Dermis microvascular lymphatic vessel endothelial cell (primary cell): ENCODE results near the gene RPN1. TPM values are rescaled to one million over a fixed set of nuclear protein-coding genes. Genes with fewer than 3 reads are reported as not detected.
"Not testable (repeated sequence)": the region's sequence is repeated elsewhere in the genome, so short reads cannot be mapped to it uniquely, and the experiment has no call there.

Experiments
- DNase-seq, 2 donors: peaks; one replicate each; pipeline versions ENCODE4 v3.0.0 to v3.0.0-alpha.2; 2010; ENCODE audit warnings: low read depth in 2 of 2
- total RNA-seq: library from RNA; depleted of rRNA; stranded (reverse); fragments of >200 nt; gene quantifications from 2 replicates; pipeline ENCODE4 v1.2.1, GENCODE V29; 2014

The RPN1 gene
- total RNA-seq, 1 donor from 2014 or later, result 378 TPM

DNA sequence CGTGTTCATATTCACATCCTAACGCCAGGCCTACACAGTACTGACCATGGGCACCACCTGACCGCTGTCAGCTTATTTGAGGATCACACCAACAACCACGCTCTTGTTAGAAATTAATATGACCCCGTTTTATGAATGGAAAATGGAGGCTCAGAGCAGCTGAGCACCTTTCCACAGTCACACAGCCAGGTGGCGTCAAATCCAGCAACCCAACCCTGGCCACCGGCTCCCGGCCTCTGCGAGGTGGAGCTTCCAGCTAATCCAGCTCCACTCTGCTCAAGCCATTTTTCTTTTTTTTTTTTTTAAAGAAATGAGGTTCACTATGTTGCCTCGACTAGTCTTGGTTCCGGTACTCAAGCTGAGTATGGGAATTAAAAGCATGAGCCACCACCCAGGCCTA is 41.3 kb downstream of the RPN1 start:
- no peak for DNase-seq

DNA sequence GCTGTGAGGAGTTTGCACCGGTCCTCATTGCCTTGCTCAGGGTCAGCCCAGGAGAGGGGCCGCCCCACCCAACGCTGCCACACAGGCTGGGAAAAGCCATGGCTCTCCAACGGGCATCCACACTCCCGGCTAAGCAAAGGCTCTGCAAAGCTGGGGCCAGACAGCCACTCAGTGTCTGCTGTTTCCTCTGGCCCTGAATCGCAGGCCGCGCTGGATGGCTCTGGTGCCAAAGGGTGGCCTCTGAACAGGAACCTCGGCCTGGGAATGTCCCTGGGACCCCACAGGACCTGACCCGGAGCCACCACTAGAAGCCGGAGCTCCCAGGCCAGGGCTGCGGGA is 42.9 kb downstream of the RPN1 start:
- DNase-seq, result peak in 1 of 2 donors; percentile 6

DNA sequence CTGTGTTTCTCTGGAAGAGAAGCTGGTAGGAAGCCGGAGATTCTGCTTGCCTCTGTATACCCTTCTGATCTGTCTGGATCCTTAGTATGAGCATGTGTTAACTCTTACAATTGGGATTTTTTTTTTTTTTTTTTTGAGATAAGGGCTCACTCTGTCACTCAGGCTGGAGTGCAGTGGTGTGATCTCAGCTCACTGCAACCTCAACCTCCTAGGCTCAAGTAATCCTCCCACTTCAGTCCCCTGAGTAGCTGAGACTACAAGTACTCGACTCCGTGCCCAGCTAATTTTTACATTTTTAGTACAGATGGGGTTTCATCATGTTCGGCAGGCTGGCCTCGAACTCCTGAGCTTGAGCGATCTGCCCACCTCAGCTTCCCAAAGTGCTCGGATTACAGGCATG is 44.5 kb downstream of the RPN1 start:
- no peak for DNase-seq

DNA sequence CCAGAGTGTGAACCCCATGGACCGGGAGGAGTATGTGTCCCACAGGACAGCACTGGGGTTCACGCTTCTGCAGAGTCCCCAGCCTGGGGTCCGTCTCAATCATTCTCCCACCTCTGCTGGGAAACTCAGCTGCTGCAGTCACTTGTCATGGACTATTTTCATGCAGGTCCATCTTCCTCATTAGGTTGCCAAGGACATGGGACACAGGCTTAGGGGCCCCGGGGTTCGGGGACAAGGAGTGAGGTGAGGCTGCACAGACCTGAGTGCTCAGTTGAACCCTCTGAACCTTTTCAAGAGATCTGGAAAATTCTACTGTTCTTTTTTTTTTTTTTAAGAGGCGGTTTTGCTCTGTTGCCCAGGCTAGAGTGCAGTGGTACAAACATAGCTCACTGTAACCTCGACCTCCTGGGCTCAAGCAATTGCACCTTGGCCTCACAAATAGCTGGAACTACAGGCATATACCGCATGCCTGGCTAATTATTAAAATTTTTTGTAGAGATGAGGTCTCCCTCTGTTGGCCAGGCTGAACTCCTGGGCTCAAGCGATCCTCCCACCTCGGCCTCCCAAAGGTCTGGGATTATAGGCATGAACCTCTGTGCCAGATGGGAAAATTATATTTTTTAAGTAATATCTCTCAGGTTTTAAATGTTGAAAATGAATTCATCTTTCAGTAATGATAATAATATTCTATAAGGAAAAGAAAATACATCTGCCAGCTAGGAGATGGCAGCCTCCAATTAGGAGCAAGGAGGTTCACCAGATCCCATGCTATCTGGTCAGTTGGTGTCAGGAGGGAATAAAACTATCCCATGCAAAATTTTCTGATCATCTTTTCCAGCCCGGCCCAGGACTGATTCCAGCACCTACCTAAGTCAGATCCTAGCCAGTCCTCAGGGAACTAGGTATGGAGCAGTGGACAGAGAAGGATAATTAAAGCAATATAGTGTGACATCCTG is 45.2 kb downstream of the RPN1 start:
- no peak for DNase-seq

DNA sequence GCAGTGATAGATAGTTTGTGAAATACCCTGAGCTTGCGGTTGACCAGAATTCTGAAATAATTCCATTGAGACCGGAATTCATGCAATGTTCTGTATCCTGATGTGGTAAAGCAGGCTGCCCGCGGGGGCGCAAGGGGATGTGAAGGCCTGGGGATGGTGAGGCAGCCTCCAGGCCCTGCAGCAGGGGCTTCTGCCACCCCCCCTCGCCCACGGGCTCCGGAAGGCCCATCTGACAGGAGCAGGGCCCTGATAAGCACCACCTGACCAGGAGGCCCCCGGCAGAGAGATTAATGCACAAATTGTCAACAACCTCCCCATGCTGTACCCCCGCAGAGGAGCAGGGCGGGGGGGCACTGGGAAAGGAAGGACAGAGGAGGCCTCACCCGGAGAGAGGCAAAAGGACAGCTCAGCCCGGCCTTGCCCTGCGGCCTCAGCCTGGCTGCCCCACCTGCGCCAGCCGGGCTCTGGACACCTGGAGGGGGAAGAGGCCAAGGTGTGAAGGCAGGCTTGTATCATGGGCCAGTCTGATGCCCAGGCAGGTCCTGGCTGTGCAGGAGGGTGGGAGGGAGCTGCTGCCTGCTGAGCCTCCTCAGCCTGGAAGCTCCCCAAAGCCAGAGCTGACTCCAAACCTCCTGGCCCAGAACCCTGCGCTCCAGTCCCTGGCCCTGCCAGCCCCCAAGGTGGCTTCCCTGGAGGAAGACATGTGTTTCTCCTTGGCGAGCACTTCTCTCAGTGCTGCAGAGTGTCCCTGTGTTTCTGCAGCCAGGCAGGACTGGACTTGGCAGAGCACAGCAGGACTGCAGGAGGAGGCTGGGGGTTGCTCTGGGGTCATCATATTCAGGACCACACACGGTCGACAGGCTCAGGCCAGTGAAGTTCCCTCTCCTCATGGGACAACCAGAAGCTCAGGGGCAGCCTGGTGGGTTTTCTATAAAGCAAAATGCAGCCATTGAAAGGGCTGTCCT is 46.5 kb downstream of the RPN1 start:
- no peak for DNase-seq

DNA sequence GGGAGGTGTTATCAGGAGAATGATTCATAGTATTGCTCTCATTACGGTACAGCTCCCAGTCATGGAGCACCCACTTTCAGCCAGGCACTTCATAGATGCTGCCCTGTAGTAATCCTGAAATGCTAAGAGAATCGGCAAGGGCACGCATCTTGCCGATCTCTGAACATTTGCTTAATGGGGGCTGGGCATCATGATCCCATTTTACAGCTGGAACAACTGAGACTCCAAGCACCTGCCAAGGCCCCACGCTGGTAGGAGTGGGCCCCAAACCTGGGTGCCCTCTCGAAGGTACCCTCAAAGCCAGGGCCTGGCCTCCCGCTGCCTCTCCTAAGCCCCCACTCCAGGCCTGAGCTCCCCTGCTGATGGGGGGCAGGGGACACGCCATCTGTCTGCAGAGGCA is 47.3 kb downstream of the RPN1 start:
- no peak for DNase-seq

DNA sequence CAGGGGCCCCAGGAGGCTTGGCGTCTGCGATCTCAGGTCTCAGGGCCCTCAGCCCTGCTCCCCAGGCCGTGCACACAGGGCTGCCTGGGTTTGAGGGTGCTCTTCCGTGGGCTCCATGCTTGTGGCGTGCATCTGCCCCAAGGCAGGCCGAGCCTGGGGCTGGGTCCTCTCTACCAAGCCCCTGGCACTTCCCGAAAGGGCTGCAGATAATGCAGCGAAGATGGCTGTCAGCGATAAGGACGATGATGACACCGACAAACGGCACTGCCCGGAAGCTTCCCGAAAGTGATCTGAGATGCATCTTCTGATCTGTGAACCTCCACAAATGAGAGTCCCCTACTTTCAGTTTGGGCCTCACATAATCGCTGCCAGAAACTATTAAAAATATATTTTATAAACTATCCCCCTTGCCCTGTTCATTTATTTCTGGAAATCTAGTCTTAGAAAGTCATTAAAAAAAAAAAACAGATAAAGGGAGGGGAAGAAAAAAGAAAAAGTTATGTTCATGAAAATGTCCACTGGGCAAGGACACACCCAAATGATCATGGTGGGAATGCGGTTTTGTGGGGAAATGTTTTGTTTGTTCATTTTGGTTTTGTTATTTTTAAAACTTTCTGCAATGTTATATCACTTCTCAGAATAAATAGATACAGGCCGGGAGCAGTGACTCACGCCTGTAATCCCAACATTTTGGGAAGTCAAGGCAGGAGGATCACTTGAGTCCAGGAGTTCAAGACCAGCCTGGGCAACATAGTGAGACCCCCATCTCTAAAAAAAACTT is 51.5 kb downstream of the RPN1 start:
- no peak for DNase-seq

DNA sequence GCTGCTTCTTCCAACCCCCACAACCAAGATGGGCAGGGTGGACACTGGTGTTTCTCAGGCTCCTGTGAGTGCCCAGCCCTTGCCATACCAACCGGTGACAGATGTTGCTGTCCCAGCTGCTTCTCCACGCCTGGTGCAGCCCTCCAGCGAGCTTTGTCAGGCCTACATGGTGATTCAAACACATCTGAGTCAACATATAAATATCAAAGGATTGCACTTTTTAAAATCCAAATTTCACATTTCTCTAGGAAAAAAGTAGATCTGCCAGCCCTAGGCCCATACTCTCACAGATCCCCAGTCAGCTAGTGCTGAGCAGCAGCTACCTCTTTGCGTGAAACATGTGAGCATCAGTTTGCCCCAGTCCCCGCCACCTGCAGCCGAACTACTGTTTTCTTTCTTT is 52.7 kb downstream of the RPN1 start:
- no peak for DNase-seq

DNA sequence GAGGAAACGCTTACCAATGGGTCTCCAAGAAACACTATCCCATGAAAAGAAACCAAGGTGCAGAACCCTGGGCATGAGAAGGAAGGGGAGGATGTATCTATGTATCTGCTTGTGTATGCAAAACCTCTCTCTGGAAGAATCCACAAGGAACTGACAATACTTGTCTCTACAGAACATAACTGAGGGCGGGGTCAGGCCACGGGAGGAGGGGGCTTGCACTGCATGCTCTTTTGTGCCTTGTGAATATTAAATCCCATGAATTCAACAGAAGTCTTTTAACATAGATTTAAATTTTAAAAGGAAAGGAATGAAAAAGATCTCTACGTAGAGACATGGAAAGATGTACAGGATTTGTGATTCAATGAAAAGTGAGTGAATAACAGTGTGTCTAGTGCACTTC is 57.8 kb downstream of the RPN1 start:
- no peak for DNase-seq

DNA sequence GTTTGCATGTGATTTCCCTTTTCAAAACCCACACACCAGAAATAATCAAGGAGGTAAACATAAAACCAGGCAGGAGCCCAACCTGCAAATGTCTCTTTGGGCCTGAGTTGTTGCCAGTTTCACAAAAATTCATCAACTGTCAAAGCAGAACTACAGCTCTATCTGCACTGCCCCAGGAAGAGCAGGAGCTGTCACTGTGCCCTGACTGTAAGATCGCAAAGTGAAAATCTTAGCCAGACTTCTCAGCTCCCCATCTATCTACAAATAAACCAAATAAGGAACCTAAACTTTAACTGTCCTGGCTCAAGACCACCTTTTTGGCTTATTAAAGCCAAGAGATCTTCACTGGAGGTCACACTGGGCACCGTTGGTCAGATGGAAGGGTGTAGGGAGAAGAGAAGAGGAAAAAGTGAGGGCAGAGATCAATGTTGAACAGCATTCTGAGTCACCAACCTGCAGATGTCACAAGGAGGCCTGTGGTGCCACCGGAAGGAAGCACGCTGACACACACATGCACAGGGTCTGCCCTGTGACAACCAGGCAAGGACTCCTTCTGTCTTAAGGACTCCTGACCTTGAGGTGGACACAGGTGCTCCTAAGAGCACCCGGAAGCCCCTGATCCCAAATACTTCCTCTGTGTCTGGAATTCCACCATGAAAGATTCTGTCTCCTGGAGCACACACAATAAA is 58.7 kb downstream of the RPN1 start:
- DNase-seq, result peak in 1 of 2 donors; percentile 19

DNA sequence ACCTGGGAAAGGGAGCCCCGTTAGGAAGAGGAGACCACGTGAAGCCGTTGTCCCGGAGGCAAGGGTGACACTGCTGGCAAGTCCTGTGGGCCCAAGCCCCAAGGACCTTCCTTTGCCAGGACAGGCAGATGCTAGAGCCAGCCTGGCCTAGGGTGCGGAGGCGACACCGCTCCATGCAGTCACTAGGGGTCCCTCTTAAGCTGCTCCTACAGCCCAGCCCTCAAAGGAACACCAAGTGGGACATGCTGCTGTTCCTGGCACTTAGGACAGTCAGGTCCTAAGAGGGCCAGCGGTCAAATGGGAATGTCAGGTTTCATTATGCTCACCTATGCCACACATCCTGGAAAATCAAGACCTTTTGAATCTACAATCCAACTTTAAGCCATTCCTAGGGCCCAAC is 59.7 kb downstream of the RPN1 start:
- DNase-seq, result peak in 1 of 2 donors; percentile 19

DNA sequence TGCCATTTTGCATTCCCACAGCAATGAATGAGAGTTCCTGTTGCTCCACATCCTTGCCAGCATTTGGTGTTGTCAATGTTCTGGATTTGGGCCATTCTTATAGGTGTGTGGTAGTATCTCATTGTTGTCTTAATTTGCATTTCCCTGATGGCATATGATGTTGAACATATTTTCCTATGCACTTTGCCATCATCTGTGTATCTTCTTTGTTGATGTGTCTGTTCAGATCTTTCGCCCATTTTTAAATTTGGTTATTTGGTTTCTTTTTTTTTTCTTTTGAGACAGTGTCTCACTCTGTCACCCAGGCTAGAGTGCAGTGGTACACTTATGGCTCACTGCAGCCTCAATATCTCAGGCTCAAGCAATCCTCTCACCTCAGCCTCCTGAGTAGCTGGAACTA is 60.6 kb downstream of the RPN1 start:
- not testable (repeated sequence) for DNase-seq

DNA sequence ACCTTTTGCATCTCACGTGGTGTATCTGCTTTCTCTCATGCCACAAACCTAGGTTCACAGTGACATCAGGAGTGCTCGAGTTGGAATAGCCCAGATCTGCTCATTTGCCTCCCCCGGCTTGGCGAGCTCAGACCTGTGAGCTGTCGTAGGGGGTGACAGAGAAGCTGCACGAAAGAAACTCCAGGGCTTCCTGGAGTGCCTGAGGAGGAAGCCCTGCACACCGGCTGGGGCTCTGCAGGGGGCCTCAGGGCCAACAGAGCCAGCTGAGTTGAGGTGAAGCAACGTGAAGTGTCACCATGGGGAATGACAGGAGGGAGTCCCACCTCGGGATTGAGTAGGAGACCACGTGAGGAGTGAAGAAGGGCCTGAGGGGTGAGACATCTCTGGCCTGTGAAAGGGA is 62.5 kb downstream of the RPN1 start:
- no peak for DNase-seq

DNA sequence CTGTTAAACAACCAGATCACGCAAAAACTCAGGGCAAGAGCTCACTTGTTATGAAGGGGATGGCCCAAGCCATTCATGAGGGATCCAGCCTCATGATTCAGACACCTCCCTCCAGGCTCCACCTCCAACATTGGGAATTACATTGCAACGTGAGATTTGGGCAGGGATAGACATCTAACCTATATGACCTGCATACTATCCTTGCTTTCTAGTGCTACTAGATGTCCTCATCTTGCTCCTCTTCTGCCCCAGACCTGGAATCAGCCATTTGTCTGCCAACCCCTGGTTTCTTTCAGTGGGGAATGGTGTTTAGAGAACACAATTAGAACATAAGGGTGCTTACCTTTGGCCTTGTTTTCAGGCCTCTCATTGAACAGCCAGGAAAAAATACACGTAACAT is 63.2 kb downstream of the RPN1 start:
- no peak for DNase-seq

DNA sequence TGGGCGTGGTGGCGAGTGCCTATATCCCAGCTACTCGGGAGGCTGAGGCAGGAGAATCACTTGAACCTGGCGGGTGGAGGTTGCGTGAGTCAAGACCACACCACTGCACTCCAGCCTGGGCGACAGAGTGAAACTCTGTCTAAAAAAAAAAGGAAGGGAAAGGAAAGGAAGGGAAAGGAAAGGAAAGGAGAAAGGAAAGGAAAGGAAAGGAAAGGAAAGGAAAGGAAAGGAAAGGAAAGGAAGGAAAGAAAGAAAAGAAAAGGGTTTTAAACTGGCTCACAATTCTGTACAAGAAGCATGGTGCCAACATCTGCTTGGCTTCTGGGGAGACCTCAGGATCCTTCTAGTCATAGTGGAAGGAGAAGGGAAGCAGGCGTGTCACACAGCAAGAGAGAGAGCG is 63.7 kb downstream of the RPN1 start:
- not testable (repeated sequence) for DNase-seq

DNA sequence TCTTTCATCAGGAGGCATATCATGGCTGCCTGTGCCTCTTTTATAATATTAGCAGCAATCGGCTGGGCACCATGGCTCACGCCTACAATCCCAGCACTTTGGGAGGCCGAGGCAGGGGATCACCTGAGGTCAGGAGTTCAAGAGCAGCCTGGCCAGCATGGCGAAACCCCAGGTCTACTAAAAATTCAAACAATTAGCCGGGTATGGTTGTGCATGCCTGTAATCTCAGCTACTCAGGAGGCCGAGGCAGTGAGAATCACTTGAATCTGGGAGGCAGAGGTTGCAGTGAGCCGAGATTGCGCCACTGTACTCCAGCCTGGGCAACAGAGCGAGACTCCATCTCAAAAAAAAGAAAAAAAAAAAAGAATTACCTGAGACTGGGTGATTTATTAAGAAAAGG is 64.2 kb downstream of the RPN1 start:
- not testable (repeated sequence) for DNase-seq

DNA sequence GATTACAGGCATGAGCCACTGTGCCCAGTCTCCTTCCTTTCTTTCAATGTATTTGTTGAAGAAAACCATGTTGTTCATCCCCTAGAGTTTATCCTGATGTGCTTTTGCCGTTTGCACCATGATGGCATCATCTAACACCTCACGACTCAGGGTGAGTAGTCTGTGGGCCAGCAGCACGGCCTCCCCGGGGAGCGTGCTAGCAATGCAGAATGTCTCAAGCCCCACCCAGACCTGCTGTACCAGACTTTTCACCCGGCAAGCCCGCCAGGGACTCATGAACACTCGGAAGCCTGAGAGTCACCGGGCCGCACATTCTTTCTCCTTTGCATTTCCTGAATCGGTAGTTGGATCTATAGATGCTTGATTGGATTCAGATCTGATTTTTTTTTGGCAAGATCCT is 64.6 kb downstream of the RPN1 start:
- DNase-seq, result no peak

DNA sequence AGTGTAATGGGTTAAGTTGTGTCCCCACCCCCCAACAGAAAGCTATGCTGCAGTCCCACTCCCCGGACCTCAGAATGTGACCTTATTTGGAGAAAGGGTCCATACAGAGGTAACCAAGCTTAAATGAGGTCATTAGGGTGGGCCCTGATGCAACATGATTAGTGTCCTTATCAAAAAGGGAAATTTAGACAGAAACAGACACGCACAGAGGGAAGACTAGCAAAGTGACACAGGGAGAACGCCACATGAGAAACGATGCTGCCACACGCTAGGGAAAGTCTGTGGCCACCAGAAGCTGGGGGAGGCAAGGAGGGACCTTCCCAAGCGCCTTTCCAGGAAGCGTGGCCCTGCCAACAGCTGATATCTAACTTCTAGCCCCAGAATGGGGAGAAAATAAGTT is 65.4 kb downstream of the RPN1 start:
- no peak for DNase-seq

DNA sequence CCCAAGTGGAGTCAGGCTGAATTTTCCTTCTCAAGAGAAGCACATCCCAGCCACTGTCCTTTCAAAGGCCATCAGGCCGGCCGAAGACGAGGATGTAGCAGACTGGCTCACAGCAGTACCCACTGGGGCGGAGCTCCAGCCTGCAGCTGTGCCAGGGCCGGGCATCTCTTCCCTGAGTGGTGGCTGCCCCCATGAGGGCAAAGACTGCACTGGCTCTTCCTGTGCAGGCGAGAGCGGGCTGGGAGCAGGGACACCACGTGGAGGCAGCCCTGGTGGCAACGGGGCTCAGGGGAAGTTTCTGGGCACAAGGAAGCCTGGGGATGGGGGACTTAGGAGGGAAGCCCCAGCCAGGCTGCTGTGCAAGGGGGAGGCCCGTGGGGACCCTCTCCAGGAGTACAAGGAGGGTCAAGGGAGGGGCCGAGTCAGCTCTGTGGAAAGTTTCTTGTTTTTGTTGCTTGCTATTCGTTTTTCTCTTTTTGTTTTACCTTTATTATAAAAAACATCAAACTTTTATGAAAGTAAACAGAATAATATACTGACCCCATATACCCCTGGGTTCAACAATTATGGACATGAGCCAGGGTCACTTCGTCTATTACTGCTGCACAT is 66.1 kb downstream of the RPN1 start:
- peak; percentile 66 to 86 for DNase-seq

DNA sequence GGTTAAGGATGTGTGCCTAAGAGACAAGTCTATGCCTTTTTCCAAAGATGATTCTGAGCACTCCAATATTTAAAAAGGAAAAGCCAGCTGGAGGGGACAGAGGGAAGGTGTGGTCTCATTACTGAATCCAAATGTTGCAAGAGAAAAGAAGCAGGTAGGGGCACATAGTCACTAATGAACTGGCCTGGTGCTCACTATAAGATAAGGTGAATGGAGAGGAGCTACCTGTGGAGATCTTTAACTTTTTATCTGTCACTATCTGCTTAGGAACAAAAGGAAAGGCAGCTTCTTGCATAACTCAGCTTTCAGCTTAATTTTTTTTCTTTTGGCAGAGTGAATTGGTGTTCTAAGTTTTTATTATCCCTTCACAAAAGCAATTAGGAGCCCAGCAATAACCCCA is 69.1 kb downstream of the RPN1 start:
- DNase-seq, result no peak

DNA sequence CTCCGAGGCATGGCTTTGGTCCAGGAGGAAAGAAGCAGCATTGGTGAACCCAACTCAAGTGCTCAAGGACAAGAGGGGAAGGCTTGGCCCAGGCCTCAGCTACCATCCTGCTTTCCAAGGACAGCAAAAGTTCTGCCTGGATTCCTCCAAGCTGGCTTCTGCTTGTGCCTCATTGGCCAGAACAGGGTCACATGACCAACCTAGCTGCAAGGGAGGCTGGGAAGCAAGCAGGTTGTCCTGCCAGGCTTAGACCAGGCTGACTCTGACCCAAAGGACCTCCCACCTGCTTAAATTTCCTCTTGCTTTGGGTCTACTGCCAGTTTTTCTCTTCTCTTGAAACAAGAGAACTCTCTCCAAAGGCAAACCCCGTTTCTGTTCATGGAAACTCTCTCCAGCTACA is 70.7 kb downstream of the RPN1 start:
- DNase-seq, result no peak
